MV-4-11 (cell line): Measurements from ENCODE around the gene SLC38A6.

Source experiments
- DNase-seq: peaks from one replicate; lab custom pipeline; 2025; lab: John Stamatoyannopoulos, UW

The SLC38A6 gene

GRCh38 chr14:60980811-60981632 is at the start of gene SLC38A6, which contains the start of gene TRMT5:
TSS of gene SLC38A6 (plus strand) at chr14:60981245. CDS start at chr14:60981278, 33 bp downstream.
TSS of gene TRMT5 (minus strand) at chr14:60981079. CDS start at chr14:60980973, 106 bp downstream.
- DNase-seq, result peak; percentile 88

- no peak for DNase-seq
These were observed 47.0 kb upstream of the SLC38A6 start for GRCh38 chr14:60933920-60934655.

- DNase-seq, result no peak
These were observed 45.7 kb upstream of the SLC38A6 start for GRCh38 chr14:60935319-60935718.

- DNase-seq, result no peak
These were observed 37.4 kb upstream of the SLC38A6 start for GRCh38 chr14:60943637-60944032.

- DNase-seq, result no peak
These were observed 36.8 kb upstream of the SLC38A6 start for GRCh38 chr14:60944204-60944603.

- DNase-seq, result peak; percentile 73
These were observed 35.1 kb upstream of the SLC38A6 start for GRCh38 chr14:60945984-60946383.

GRCh38 chr14:60946773-60947172 is 34.3 kb upstream of the SLC38A6 start:
- DNase-seq, result no peak

- no peak for DNase-seq
These were observed 29.1 kb upstream of the SLC38A6 start for GRCh38 chr14:60951776-60952435.

GRCh38 chr14:60956202-60956601 is 24.8 kb upstream of the SLC38A6 start:
- no peak for DNase-seq

GRCh38 chr14:60956632-60957031 is 24.4 kb upstream of the SLC38A6 start:
- DNase-seq, result no peak

- DNase-seq, result no peak
These were observed 22.9 kb upstream of the SLC38A6 start for GRCh38 chr14:60958146-60958545.

GRCh38 chr14:60963761-60964160 is 17.3 kb upstream of the SLC38A6 start:
- no peak for DNase-seq

GRCh38 chr14:60964904-60965303 is 16.1 kb upstream of the SLC38A6 start:
- no peak for DNase-seq

GRCh38 chr14:60965402-60965801 is 15.6 kb upstream of the SLC38A6 start:
- DNase-seq, result no peak

GRCh38 chr14:60968099-60968498 is 12.9 kb upstream of the SLC38A6 start:
- no peak for DNase-seq

- DNase-seq, result no peak
These were observed 12.4 kb upstream of the SLC38A6 start for GRCh38 chr14:60968671-60969070.

- DNase-seq, result peak; percentile 54
These were observed 10.9 kb upstream of the SLC38A6 start for GRCh38 chr14:60970146-60970545.

- DNase-seq, result no peak
These were observed 9.8 kb upstream of the SLC38A6 start for GRCh38 chr14:60971271-60971670.

GRCh38 chr14:60972295-60972694 is 8.8 kb upstream of the SLC38A6 start:
- no peak for DNase-seq

GRCh38 chr14:60973070-60973469 is 8.0 kb upstream of the SLC38A6 start:
- DNase-seq, result no peak

GRCh38 chr14:60974090-60974651 is 6.9 kb upstream of the SLC38A6 start:
- peak; percentile 11 for DNase-seq

GRCh38 chr14:60975551-60975950 is 5.5 kb upstream of the SLC38A6 start:
- no peak for DNase-seq
